Stimulated activated CD4-positive, alpha-beta T cell treated with anti-CD3 and anti-CD28 coated beads, TNF-alpha, amount 100 ng/mL, for 1 hour (primary cell): ENCODE data around the gene MARVELD1.
A peak's percentile ranks its signal among the peaks of the same experiment; 100 is the strongest.
"Not testable (repeated sequence)": the region's sequence is repeated elsewhere in the genome, so short reads cannot be mapped to it uniquely, and the experiment has no call there.

Experiments
- DNase-seq, 3 donors: peaks; one replicate each; pipeline ENCODE4 v3.0.0-alpha.2; 2020; ENCODE audit warnings: low read depth in 3 of 3, low spot score in 1 of 3

MARVELD1 gene

GRCh38 chr10:97690133-97690532 is 23.4 kb upstream of the MARVELD1 start:
- DNase-seq: no peak

DNA sequence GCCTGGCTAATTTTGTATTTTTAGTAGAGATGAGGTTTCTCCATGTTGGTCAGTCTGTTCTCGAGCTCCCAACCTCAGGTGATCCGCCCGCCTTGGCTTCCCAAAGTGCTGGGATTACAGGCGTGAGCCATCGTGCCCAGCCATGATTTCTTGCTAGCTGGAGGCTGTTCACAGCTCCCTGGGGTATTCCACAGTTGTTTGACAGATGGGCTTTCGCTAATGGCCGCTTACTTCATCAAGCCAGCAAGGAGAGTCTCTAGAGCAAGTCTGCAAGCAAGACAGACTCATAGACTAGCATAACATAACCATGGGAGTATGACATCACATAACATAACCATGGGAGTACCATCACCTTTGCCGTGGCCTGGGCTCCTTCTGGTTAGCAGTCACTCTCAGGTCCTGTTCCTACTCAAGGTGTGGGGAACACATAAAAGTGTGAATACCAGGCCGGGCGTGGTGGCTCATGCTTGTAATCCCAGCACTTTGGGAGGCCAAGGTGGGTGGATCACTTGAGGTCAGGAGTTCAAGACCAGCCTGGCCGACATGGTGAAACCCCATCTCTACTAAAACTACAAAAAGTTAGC is 15.4 kb upstream of the MARVELD1 start:
- not testable (repeated sequence) for DNase-seq

GRCh38 chr10:97701438-97702069 is 12.0 kb upstream of the MARVELD1 start:
- DNase-seq: peak in 1 of 3 donors; percentile 12

- no peak for DNase-seq
Observed at GRCh38 chr10:97703398-97704067, 10.0 kb upstream of the MARVELD1 start.

DNA sequence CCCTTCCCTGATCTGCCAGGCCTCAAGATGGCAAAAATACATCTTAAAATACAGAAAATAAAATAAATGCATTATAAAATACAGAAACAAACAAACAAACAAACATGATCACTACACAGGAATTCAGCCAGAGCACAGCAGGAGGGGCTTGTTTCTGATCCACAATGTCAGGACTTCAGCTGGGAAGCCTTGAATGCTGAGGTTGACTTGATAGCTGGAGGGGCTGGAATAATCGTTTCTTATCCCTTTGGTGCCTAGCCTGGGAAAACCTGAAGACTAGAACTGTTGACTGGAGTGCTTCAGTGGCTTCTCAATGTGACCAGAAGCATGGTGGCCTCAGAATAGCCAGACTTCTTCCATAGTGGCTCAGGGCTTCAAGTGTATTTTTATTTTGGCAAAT is 9.2 kb upstream of the MARVELD1 start:
- DNase-seq: no peak

GRCh38 chr10:97705006-97705670 is 8.4 kb upstream of the MARVELD1 start:
- DNase-seq: no peak

DNA sequence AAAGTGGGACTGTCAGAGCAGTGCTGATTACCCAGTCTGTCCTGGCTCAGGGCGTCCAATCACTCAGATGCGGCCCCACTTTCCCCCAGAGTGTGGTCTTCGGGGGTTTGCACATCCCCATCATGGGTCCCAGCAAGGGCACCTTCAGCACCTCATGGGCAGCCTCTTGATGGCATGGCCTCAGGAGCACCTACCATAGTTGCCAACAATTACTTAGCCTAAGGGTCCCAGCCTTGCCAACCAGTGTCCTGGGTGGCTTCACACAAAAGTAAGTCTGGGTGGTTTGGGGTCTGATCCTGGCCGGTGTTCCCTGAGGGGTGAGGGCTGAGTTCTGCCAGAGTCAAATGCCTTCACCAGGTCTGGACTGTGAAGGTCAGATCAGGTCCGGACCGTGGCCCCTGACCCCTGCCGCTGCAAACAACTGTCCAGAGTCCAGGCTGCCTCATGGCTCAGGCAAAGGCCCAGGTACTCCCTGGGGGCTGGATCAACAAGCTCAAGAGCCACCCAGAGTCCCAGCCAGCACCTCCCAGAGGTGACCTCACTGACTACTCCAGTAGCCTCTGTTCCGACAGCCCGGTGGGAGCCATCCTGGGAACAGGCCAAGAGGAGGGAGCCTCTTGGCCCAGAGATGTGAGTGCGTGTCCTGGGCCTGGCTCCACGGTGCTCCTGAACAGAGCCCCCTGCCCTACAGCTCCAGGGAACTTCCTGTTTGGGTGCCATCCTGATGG is 6.2 kb upstream of the MARVELD1 start:
- DNase-seq: no peak

GRCh38 chr10:97708167-97708566 is 5.4 kb upstream of the MARVELD1 start:
- no peak for DNase-seq

GRCh38 chr10:97708976-97709946 is 4.3 kb upstream of the MARVELD1 start:
- DNase-seq: peak in 1 of 3 donors; percentile 20

- DNase-seq: no peak
Observed at GRCh38 chr10:97711640-97712572, 1.6 kb upstream of the MARVELD1 start.

DNA sequence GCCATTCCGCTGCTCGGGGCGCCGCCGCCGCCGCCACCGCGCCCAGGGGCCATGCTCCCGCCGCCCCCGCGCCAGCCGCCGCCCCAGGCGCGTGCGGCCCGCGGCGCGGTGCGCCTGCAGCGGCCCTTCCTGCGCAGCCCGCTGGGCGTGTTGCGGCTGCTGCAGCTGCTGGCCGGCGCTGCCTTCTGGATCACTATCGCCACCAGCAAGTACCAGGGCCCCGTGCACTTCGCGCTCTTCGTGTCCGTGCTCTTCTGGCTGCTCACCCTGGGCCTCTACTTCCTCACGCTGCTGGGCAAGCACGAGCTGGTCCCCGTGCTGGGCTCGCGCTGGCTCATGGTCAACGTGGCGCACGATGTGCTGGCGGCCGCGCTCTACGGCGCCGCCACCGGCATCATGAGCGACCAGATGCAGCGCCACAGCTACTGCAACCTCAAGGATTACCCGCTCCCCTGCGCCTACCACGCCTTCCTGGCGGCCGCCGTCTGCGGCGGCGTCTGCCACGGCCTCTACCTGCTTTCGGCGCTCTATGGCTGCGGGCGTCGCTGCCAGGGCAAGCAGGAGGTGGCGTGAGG is 383 bp downstream of the MARVELD1 start:
- DNase-seq: peak in 2 of 3 donors; percentile 14 to 41

GRCh38 chr10:97714401-97715258 is 1.1 kb downstream of the MARVELD1 start:
- DNase-seq: no peak

GRCh38 chr10:97715259-97715874 is 1.8 kb downstream of the MARVELD1 start:
- DNase-seq: no peak

GRCh38 chr10:97717627-97718026 is 4.1 kb downstream of the MARVELD1 start:
- DNase-seq: no peak

- no peak for DNase-seq
Observed at GRCh38 chr10:97718178-97718577, 4.6 kb downstream of the MARVELD1 start.

DNA sequence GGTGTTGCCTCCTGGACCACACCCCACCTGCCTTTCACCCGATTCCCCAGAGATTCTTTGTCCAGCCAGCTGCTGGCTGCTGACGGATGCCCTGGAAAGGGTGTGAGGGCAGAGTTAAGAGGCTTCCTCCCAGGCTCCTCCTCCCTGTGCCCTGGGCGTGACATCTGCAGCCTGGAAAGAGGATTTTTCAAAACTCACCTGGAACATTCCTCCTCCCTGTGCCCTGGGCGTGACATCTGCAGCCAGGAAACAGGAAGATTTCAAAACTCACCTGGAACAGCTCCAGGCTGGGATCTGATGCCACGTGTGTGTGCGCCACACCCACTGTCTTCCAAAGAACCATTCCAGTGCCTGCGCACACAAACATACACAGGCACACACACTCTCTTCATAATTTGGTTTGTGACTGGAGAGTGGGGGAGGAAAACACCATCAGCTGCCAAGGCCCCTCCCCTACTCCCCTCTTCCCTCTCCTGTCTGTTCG is 5.2 kb downstream of the MARVELD1 start:
- DNase-seq: no peak

DNA sequence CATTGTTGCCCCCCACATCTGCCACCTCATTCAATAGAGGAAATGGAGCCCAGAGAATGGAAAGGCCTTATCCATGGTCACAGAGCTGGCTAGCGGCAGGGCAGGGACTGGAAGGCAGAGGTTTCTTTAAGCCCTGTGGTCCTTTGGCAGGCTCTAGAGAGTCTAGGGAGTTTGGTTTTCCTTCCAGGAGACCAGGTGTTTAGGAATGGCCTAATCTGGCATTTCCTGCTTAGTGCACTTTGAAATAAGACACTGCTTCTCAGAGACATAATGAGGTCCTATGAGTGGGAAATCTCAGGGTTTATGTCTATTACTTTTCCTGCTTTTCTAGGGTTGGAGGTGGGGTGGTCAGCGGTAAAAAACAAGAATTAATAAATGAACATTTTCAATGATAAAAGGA is 6.1 kb downstream of the MARVELD1 start:
- no peak for DNase-seq
